WTC11 (cell line): ENCODE data around the gene SOWAHA. TPM values are rescaled to one million over a fixed set of nuclear protein-coding genes. Genes with fewer than 3 reads are reported as not detected.
A peak's percentile ranks its signal among the peaks of the same experiment; 100 is the strongest.

Source experiments
- AR ChIP-seq: fragments of 250-450 bp; sonication (Bioruptor Pico); IDR thresholded peaks from 2 replicates; pipeline ENCODE4 v1.9.0; 2021; ENCODE audit warnings: mild to moderate bottlenecking
- ATF1 ChIP-seq: sonication (generic); formaldehyde crosslinking; IDR thresholded peaks from 2 replicates; pipeline ENCODE4 v1.8.1; 2023; ENCODE audit warnings: mild to moderate bottlenecking, moderate library complexity, missing genetic modification reagents
- ATF2 ChIP-seq: sonication (generic); formaldehyde crosslinking; IDR thresholded peaks from 2 replicates; pipeline ENCODE4 v1.8.1; 2022; ENCODE audit warnings: low read depth, missing genetic modification reagents, borderline replicate concordance
- ATF3 ChIP-seq: sonication (generic); formaldehyde crosslinking; conservative IDR thresholded peaks from 2 replicates; pipeline ENCODE4 v1.8.1; 2022; ENCODE audit warnings: mild to moderate bottlenecking, missing genetic modification reagents
- CBFB ChIP-seq: sonication (generic); formaldehyde crosslinking; IDR thresholded peaks from 2 replicates; pipeline ENCODE4 v1.8.1; 2022; ENCODE audit warnings: mild to moderate bottlenecking, low read depth, missing genetic modification reagents
- CREB1 ChIP-seq: sonication (generic); formaldehyde crosslinking; IDR thresholded peaks from 2 replicates; pipeline ENCODE4 v1.8.0; 2023; ENCODE audit warnings: mild to moderate bottlenecking, missing genetic modification reagents
- ELF4 ChIP-seq: sonication (generic); formaldehyde crosslinking; IDR thresholded peaks from 2 replicates; pipeline ENCODE4 v1.8.1; 2022; ENCODE audit warnings: low read depth, mild to moderate bottlenecking, moderate library complexity, missing genetic modification reagents
- ERG ChIP-seq: fragments of 250-450 bp; sonication (Bioruptor Pico); IDR thresholded peaks from 2 replicates; pipeline ENCODE4 v1.8.0; 2021; ENCODE audit warnings: mild to moderate bottlenecking
- FOXP1 ChIP-seq: sonication (generic); formaldehyde crosslinking; IDR thresholded peaks from 2 replicates; pipeline ENCODE4 v1.8.0; 2022; ENCODE audit warnings: missing genetic modification reagents, mild to moderate bottlenecking, moderate library complexity, borderline replicate concordance
- GRHL2 ChIP-seq: fragments of 250-450 bp; sonication (Bioruptor Pico); IDR thresholded peaks from 2 replicates; pipeline ENCODE4 v1.8.0; 2022; ENCODE audit warnings: mild to moderate bottlenecking, moderate library complexity; ENCODE audit not compliant: insufficient replicate concordance, severe bottlenecking
- HMGXB4 ChIP-seq: sonication (generic); formaldehyde crosslinking; IDR thresholded peaks from 2 replicates; pipeline ENCODE4 v1.8.1; 2023; ENCODE audit warnings: mild to moderate bottlenecking, moderate library complexity, missing genetic modification reagents
- MLX ChIP-seq: sonication (generic); formaldehyde crosslinking; IDR thresholded peaks from 2 replicates; pipeline ENCODE4 v1.8.1; 2023; ENCODE audit warnings: mild to moderate bottlenecking, missing genetic modification reagents, moderate library complexity
- NFATC4 ChIP-seq: fragments of 250-450 bp; sonication (Bioruptor Pico); IDR thresholded peaks from 2 replicates; pipeline ENCODE4 v1.9.0; 2021; ENCODE audit warnings: mild to moderate bottlenecking
- NR1H2 ChIP-seq: sonication (generic); formaldehyde crosslinking; IDR thresholded peaks from 2 replicates; pipeline ENCODE4 v1.9.0; 2021; ENCODE audit warnings: mild to moderate bottlenecking, moderate library complexity, missing genetic modification reagents
- PRDM15 ChIP-seq: sonication (generic); formaldehyde crosslinking; IDR thresholded peaks from 2 replicates; pipeline ENCODE4 v1.8.0; 2022; ENCODE audit warnings: missing genetic modification reagents
- RORB ChIP-seq: fragments of 250-450 bp; sonication (Bioruptor Pico); IDR thresholded peaks from 2 replicates; pipeline ENCODE4 v1.9.0; 2021; ENCODE audit warnings: mild to moderate bottlenecking
- SMAD3 ChIP-seq: sonication (generic); formaldehyde crosslinking; IDR thresholded peaks from 2 replicates; pipeline ENCODE4 v1.8.0; 2022; ENCODE audit warnings: missing genetic modification reagents, mild to moderate bottlenecking, borderline replicate concordance
- SMAD4 ChIP-seq: sonication (generic); formaldehyde crosslinking; IDR thresholded peaks from 2 replicates; pipeline ENCODE4 v1.8.0; 2022; ENCODE audit warnings: mild to moderate bottlenecking, missing genetic modification reagents
- TEAD1 ChIP-seq: sonication (generic); formaldehyde crosslinking; IDR thresholded peaks from 2 replicates; pipeline ENCODE4 v1.8.0; 2022; ENCODE audit warnings: mild to moderate bottlenecking, missing genetic modification reagents
- TP53 ChIP-seq: sonication (generic); formaldehyde crosslinking; IDR thresholded peaks from 2 replicates; pipeline ENCODE4 v1.8.1; 2023; ENCODE audit warnings: mild to moderate bottlenecking, missing genetic modification reagents
- ZNF121 ChIP-seq: sonication (generic); formaldehyde crosslinking; IDR thresholded peaks from 2 replicates; pipeline ENCODE4 v1.8.0; 2023; ENCODE audit warnings: missing genetic modification reagents
- ZNF232 ChIP-seq: sonication (generic); formaldehyde crosslinking; IDR thresholded peaks from 2 replicates; pipeline ENCODE4 v1.8.0; 2022; ENCODE audit warnings: mild to moderate bottlenecking, missing genetic modification reagents
- ZNF317 ChIP-seq: sonication (generic); formaldehyde crosslinking; IDR thresholded peaks from 2 replicates; pipeline ENCODE4 v1.8.1; 2023; ENCODE audit warnings: low read depth, mild to moderate bottlenecking, moderate library complexity, missing genetic modification reagents, borderline replicate concordance
- ZNF416 ChIP-seq: fragments of 250-450 bp; sonication (Bioruptor Pico); IDR thresholded peaks from 2 replicates; pipeline ENCODE4 v1.9.0; 2021; ENCODE audit warnings: mild to moderate bottlenecking, inconsistent platforms
- ZSCAN18 ChIP-seq: fragments of 250-450 bp; sonication (Bioruptor Pico); IDR thresholded peaks from 2 replicates; pipeline ENCODE4 v2.1.2; 2022; ENCODE audit warnings: mild to moderate bottlenecking, moderate library complexity
- total RNA-seq: library from RNA; stranded (reverse); gene quantifications from 3 replicates; pipeline ENCODE4 v1.2.3, GENCODE V29; 2021

SOWAHA gene
- total RNA-seq, 1 experiment from 2014 or later: 0.11 TPM

GRCh38 chr5:132814503-132815294 lies 1.6 kb downstream of the SOWAHA start (continued):
- TF ChIP-seq ERG (no peak), AR (CRISPR knock-in tag) (no peak), ATF2 (CRISPR knock-in tag) (no peak), TP53 (CRISPR knock-in tag) (peak; percentile 82; the same call in 1 of the 2 replicates), PRDM15 (CRISPR knock-in tag) (no peak), ZNF232 (no peak), ZNF121 (CRISPR knock-in tag) (peak; percentile 67; the same call in 1 of the 2 replicates), GRHL2 (no peak), SMAD3 (CRISPR knock-in tag) (peak; percentile 90), NFATC4 (CRISPR knock-in tag) (no peak), ELF4 (no peak), ZSCAN18 (CRISPR knock-in tag) (no peak), NR1H2 (no peak), SMAD4 (CRISPR knock-in tag) (no peak), CREB1 (CRISPR knock-in tag) (peak; percentile 72; the same call in 1 of the 2 replicates), ATF3 (CRISPR knock-in tag) (no peak; the same call in 1 of the 2 replicates), RORB (no peak), ZNF416 (CRISPR knock-in tag) (0 out of 2 replicates have a peak, but pooled peaks have one; percentile 35), CBFB (peak; percentile 89; the same call in 1 of the 2 replicates), TEAD1 (peak; percentile 80; the same call in 1 of the 2 replicates), MLX (CRISPR knock-in tag) (no peak), FOXP1 (CRISPR knock-in tag) (peak; percentile 85), ZNF317 (CRISPR knock-in tag) (no peak), HMGXB4 (CRISPR knock-in tag) (0 out of 2 replicates have a peak, but pooled peaks have one; percentile 38), ATF1 (no peak; the same call in 1 of the 2 replicates)
